H9 (cell line): ENCODE data around the gene QSOX2. TPM values are rescaled to one million over a fixed set of nuclear protein-coding genes. Genes with fewer than 3 reads are reported as not detected.

Experiments
- DNase-seq: peaks from one replicate; pipeline ENCODE4 v3.0.0-alpha.2; 2017
- H2AFZ ChIP-seq: one replicate; pipeline ENCODE4 v1.6.1; 2013; ENCODE audit warnings: mild to moderate bottlenecking, low read length, control low read depth, moderate library complexity
- H2AK5ac ChIP-seq: 2 replicates; pipeline ENCODE4 v1.6.1; 2013; ENCODE audit warnings: low read length, control low read depth, mixed read lengths; ENCODE audit not compliant: insufficient read length
- H2BK120ac ChIP-seq: one replicate; pipeline ENCODE4 v1.6.1; 2013; ENCODE audit warnings: low read depth, mild to moderate bottlenecking, low read length, control low read depth, inconsistent platforms; ENCODE audit not compliant: poor library complexity, severe bottlenecking
- H2BK12ac ChIP-seq: 2 replicates; pipeline ENCODE4 v1.6.1; 2013; ENCODE audit warnings: low read length, control low read depth, mixed read lengths, low read depth; ENCODE audit not compliant: insufficient read length
- H2BK15ac ChIP-seq: 2 replicates; pipeline ENCODE4 v1.6.1; 2013; ENCODE audit warnings: low read depth, low read length, control low read depth
- H2BK20ac ChIP-seq: one replicate; pipeline ENCODE4 v1.6.1; 2013; ENCODE audit warnings: low read depth, mild to moderate bottlenecking, low read length, control low read depth, inconsistent platforms; ENCODE audit not compliant: poor library complexity, severe bottlenecking
- H2BK5ac ChIP-seq: 2 replicates; pipeline ENCODE4 v1.6.1; 2013; ENCODE audit warnings: low read length, control low read depth, mixed read lengths; ENCODE audit not compliant: insufficient read length
- H3K14ac ChIP-seq: 2 replicates; pipeline ENCODE4 v1.6.1; 2013; ENCODE audit warnings: low read length, control low read depth; ENCODE audit not compliant: insufficient read depth
- H3K18ac ChIP-seq: 2 replicates; pipeline ENCODE4 v1.6.1; 2013; ENCODE audit warnings: low read depth, mild to moderate bottlenecking, mixed read lengths, low read length, control low read depth; ENCODE audit not compliant: insufficient read length
- H3K23ac ChIP-seq: 2 replicates; pipeline ENCODE4 v1.6.1; 2013; ENCODE audit warnings: low read length, control low read depth, mixed read lengths, low read depth; ENCODE audit not compliant: insufficient read length
- H3K23me2 ChIP-seq: 2 replicates; pipeline ENCODE4 v1.6.1; 2013; ENCODE audit warnings: low read depth, mild to moderate bottlenecking, mixed read lengths, low read length, control low read depth; ENCODE audit not compliant: insufficient read length, poor library complexity, severe bottlenecking
- H3K27ac ChIP-seq: 2 replicates; pipeline ENCODE4 v1.5.1; 2013; ENCODE audit warnings: low read length, control low read depth, mixed read lengths, low read depth; ENCODE audit not compliant: insufficient read length
- H3K27me3 ChIP-seq: 2 replicates; pipeline ENCODE4 v1.6.1; 2013; ENCODE audit warnings: low read length, control low read depth, inconsistent platforms; ENCODE audit not compliant: insufficient read depth
- H3K4ac ChIP-seq: 2 replicates; pipeline ENCODE4 v1.6.1; 2013; ENCODE audit warnings: low read depth, mild to moderate bottlenecking, control low read depth, inconsistent platforms, low read length, moderate library complexity
- H3K4me1 ChIP-seq: 2 replicates; pipeline ENCODE4 v1.6.1; 2013; ENCODE audit warnings: low read length, control low read depth, inconsistent platforms; ENCODE audit not compliant: insufficient read depth
- H3K4me2 ChIP-seq: 2 replicates; pipeline ENCODE4 v1.6.1; 2013; ENCODE audit warnings: low read length, control low read depth, mixed read lengths; ENCODE audit not compliant: insufficient read length, insufficient read depth
- H3K56ac ChIP-seq: 2 replicates; pipeline ENCODE4 v1.6.1; 2013; ENCODE audit warnings: low read depth, mild to moderate bottlenecking, mixed read lengths, low read length, control low read depth; ENCODE audit not compliant: insufficient read length
- H3K79me1 ChIP-seq: 2 replicates; pipeline ENCODE4 v1.6.1; 2013; ENCODE audit warnings: low read depth, mild to moderate bottlenecking, moderate library complexity, low read length, control low read depth, inconsistent platforms; ENCODE audit not compliant: insufficient read depth, poor library complexity, severe bottlenecking
- H3K79me2 ChIP-seq: 2 replicates; pipeline ENCODE4 v1.6.1; 2013; ENCODE audit warnings: low read length, control low read depth, inconsistent platforms; ENCODE audit not compliant: insufficient read depth
- H3K9ac ChIP-seq: 2 replicates; pipeline ENCODE4 v1.6.1; 2013; ENCODE audit warnings: low read length, control low read depth, mixed read lengths; ENCODE audit not compliant: insufficient read length; ENCODE audit errors: extremely low read depth
- H3K9me3 ChIP-seq: one replicate; pipeline ENCODE4 v1.6.1; 2013; ENCODE audit warnings: low read depth, low read length, inconsistent platforms; ENCODE audit not compliant: control insufficient read depth
- H3T11ph ChIP-seq: one replicate; pipeline ENCODE4 v1.6.1; 2013; ENCODE audit warnings: mild to moderate bottlenecking, low read length, control low read depth, inconsistent platforms
- H4K20me1 ChIP-seq: one replicate; pipeline ENCODE4 v1.6.1; 2013; ENCODE audit not compliant: control insufficient read depth, insufficient read length, insufficient read depth
- H4K5ac ChIP-seq: 2 replicates; pipeline ENCODE4 v1.6.1; 2013; ENCODE audit warnings: low read depth, mild to moderate bottlenecking, mixed read lengths, low read length, control low read depth; ENCODE audit not compliant: insufficient read length
- H4K8ac ChIP-seq: replicated peaks from 2 replicates; pipeline ENCODE4 v1.6.1; 2013; ENCODE audit warnings: low read length, control low read depth, mixed read lengths, low read depth; ENCODE audit not compliant: insufficient read length
- H4K91ac ChIP-seq: 2 replicates; pipeline ENCODE4 v1.6.1; 2013; ENCODE audit warnings: low read depth, mild to moderate bottlenecking, moderate library complexity, mixed read lengths, low read length, control low read depth; ENCODE audit not compliant: insufficient read length
- H3K27ac Mint-ChIP-seq, 3 experiments: 2 replicates in 2 of 3; 3 replicates in 1 of 3; pipeline ENCODE4 v1.8.0; 2020 to 2021; ENCODE audit warnings: mixed read lengths in 3 of 3, mild to moderate bottlenecking in 1 of 3, moderate library complexity in 1 of 3
- H3K27me3 Mint-ChIP-seq: 2 replicates; pipeline ENCODE4 v1.8.0; 2021; ENCODE audit warnings: low read depth, mild to moderate bottlenecking, moderate library complexity, mixed read lengths
- H3K36me3 Mint-ChIP-seq, 3 experiments: 2 replicates in 2 of 3; 3 replicates in 1 of 3; pipeline ENCODE4 v1.8.0; 2020 to 2021; ENCODE audit warnings: low read depth in 3 of 3, mixed read lengths in 3 of 3; ENCODE audit not compliant: insufficient read depth in 1 of 3
- H3K4me1 Mint-ChIP-seq, 2 experiments: 2 replicates each; pipeline ENCODE4 v1.8.0; 2020; ENCODE audit warnings: mixed read lengths in 2 of 2
- H3K4me3 Mint-ChIP-seq, 2 experiments: 2 replicates in 1 of 2; 3 replicates in 1 of 2; pipeline ENCODE4 v1.8.0; 2020 to 2021; ENCODE audit warnings: mild to moderate bottlenecking in 2 of 2, mixed read lengths in 2 of 2, moderate library complexity in 1 of 2
- H3K9me3 Mint-ChIP-seq, 2 experiments: 2 replicates in 1 of 2; 3 replicates in 1 of 2; pipeline ENCODE4 v1.8.0; 2020; ENCODE audit warnings: mild to moderate bottlenecking in 2 of 2, mixed read lengths in 2 of 2, moderate library complexity in 1 of 2
- WGBS: extraction: QIAGEN DNeasy Blood & Tissue Kit; methylation state at CpG from one replicate; pipeline ENCODE4 v1.1.7; 2013; ENCODE audit warnings: missing lambda C conversion rate, low lambda C conversion rate, mixed read lengths; ENCODE audit not compliant: insufficient read length; ENCODE audit errors: extremely low coverage; 5-methylcytosine and 5-hydroxymethylcytosine counted together
- total RNA-seq: library from RNA; stranded (reverse); gene quantifications from 2 replicates; pipeline ENCODE4 v1.2.1, GENCODE V29; 2021
- TF ChIP-seq, protein P1 (sequence below): fragments of 200-600 bp; sonication (generic); conservative IDR thresholded peaks from 3 replicates; pipeline ENCODE4 v1.8.0; 2021; ENCODE audit warnings: antibody characterized with exemption, mild to moderate bottlenecking

The QSOX2 gene
- total RNA-seq, 1 experiment from 2014 or later = 25.8 TPM

DNA sequence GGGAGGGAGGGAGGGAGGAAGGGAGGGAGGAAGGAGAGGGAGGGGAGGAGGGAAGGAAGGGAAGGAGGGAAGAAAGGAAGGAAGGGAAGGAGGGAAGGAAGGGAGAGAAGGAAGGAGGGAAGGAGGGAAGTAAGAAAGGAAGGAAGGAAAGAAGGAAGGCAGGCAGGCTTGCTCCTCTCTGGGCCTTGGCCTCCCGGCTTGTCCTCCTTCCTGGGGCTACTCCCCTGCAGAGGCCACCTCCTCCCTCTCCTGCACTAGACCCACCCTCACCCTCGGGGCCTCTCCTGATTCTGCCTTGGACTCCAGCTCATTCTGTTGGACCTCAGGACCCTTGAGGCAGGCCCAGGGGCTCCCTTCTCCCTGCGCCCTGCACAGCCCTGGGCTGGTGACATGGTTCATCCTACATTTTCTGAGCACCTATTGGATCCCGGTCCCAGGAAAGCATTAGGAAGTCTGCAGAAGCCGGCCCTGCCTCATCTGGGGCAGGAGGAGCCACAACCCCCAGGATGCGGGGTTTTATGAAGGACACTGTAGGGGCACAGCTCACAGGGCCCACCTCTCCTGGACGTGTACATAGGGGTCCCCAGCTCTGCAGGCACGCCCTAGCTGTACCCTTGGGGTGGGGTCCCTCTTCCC is 63.7 kb downstream of the QSOX2 start:
- no peak overlapping the region; a peak in 1 of 5 replicates for H3K4me3 Mint-ChIP-seq
- no peaks in the 10 kb centered on the region for H3K23me2 ChIP-seq
- no peak overlapping the region for H3K4ac ChIP-seq
- H3K79me1 ChIP-seq = no peaks in the 10 kb centered on the region
- no peak overlapping the region for H3K4me2 ChIP-seq
- H3K4me1 ChIP-seq = no peaks in the 10 kb centered on the region
- H3K27me3 ChIP-seq = no peaks in the 10 kb centered on the region
- H3K27ac Mint-ChIP-seq = no peak overlapping the region
- H2BK5ac ChIP-seq = no peak overlapping the region
- H3K14ac ChIP-seq = no peak overlapping the region
- H3T11ph ChIP-seq = no peak overlapping the region
- no CpG with 5 or more reads among the region's 8 CpGs for WGBS
- H4K20me1 ChIP-seq = no peaks in the 10 kb centered on the region
- H3K27me3 Mint-ChIP-seq = peaks cover 2% of the 10 kb centered on the region; the same call in 1 of the 2 replicates
- H3K79me2 ChIP-seq = no peaks in the 10 kb centered on the region
- H3K36me3 Mint-ChIP-seq = no peaks in the 10 kb centered on the region
- H3K18ac ChIP-seq = no peak overlapping the region
- H4K8ac ChIP-seq = no peak overlapping the region
- H2BK120ac ChIP-seq = no peak overlapping the region
- H3K56ac ChIP-seq = no peak overlapping the region
- H2BK12ac ChIP-seq = no peak overlapping the region
- H4K5ac ChIP-seq = no peak overlapping the region
- H2AFZ ChIP-seq = no peak overlapping the region
- no peak overlapping the region for H2AK5ac ChIP-seq
- H2BK15ac ChIP-seq = no peak overlapping the region
- TF ChIP-seq, protein P1, sequence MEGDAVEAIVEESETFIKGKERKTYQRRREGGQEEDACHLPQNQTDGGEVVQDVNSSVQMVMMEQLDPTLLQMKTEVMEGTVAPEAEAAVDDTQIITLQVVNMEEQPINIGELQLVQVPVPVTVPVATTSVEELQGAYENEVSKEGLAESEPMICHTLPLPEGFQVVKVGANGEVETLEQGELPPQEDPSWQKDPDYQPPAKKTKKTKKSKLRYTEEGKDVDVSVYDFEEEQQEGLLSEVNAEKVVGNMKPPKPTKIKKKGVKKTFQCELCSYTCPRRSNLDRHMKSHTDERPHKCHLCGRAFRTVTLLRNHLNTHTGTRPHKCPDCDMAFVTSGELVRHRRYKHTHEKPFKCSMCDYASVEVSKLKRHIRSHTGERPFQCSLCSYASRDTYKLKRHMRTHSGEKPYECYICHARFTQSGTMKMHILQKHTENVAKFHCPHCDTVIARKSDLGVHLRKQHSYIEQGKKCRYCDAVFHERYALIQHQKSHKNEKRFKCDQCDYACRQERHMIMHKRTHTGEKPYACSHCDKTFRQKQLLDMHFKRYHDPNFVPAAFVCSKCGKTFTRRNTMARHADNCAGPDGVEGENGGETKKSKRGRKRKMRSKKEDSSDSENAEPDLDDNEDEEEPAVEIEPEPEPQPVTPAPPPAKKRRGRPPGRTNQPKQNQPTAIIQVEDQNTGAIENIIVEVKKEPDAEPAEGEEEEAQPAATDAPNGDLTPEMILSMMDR = no peak
- H2BK20ac ChIP-seq = no peak overlapping the region
- no peaks in the 10 kb centered on the region for H3K9me3 ChIP-seq
- peaks cover 7 to 37% of the 10 kb centered on the region in 2 experiments for H3K4me1 Mint-ChIP-seq
- DNase-seq = no peak
- no peak overlapping the region for H4K91ac ChIP-seq
- H3K9ac ChIP-seq = no peak overlapping the region
- no peak overlapping the region for H3K27ac ChIP-seq
- H3K9me3 Mint-ChIP-seq = no peaks in the 10 kb centered on the region
- H3K23ac ChIP-seq = no peak overlapping the region
